Measurements from ENCODE around the gene TRIAP1. TPM values are rescaled to one million over a fixed set of nuclear protein-coding genes. Genes with fewer than 3 reads are reported as not detected.
A peak's percentile ranks its signal among the peaks of the same experiment; 100 is the strongest.

TRIAP1 gene
- total RNA-seq, 1 experiment from 2014 or later, result 39.3 TPM

DNA sequence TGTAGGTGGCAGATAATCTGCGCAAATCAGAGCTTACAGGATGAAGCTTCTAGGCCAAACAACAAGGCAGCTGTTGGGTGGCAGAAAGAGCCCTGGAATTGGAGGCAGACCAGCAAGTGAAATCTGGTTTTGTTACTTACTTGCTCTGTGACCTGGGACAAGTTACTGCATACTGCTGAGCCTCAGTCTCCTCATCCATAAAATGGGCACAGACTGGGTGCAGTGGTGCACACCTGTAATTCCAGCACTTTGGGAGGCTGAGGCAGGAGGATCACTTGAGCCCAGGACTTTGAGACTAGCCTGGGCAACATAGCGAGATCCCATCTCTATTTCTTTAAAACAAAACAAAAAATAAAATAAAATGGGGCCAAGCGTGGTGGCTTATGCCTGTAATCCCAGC, 39.6 kb downstream of the TRIAP1 start:
- DNase-seq (ENCODE audit: low read depth, low spot score), result no peak
- in situ Hi-C loops (cut with HindIII; ENCODE audit: low pct_unique_long_range_greater_than_20kb, low sequenced_read_pairs), result no loop called here

DNA sequence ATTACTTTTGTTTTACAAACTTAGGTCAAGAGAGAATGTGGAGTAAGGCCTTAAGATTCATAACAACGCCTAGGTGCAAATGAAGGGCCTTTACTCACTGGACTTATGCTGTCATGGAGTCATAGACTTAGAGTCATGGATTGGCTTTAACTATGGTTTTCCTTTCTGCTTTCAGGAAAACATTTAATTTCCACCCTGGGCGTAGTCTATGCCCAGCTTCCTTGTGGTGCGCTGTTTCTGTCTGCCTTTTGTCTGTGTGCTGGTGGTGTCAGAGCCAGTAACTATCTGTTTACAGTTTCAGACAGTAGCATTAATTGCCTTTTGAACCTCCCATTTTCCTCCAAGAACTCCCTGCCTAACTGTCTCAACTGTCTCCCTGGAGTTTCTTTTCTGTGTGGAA, 40.1 kb downstream of the TRIAP1 start:
- in situ Hi-C loops (cut with HindIII; ENCODE audit: low pct_unique_long_range_greater_than_20kb, low sequenced_read_pairs), result no loop called here
- no peak for DNase-seq (ENCODE audit: low read depth, low spot score)

DNA sequence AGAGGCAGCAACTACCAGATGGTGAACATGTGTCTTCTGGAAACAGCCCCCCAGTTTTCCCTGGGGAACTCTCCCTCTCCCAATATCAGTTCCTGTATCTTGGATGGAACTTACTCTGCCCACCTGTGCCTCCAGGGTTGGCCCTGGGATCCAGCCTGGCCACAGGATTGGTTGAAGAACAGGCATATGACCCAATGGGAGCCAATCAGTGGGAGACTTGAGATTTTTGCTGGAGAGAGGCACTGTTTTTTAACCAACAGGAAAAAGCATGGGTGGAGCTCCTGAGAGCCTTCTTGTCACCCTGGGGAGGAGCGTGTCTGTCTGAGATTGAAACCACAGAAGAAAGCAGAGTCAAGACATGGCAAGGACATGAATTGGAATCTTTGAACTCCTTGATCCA, 41.9 kb downstream of the TRIAP1 start:
- in situ Hi-C loops (cut with HindIII; ENCODE audit: low pct_unique_long_range_greater_than_20kb, low sequenced_read_pairs), result no loop called here
- DNase-seq (ENCODE audit: low read depth, low spot score), result peak; percentile 26

DNA sequence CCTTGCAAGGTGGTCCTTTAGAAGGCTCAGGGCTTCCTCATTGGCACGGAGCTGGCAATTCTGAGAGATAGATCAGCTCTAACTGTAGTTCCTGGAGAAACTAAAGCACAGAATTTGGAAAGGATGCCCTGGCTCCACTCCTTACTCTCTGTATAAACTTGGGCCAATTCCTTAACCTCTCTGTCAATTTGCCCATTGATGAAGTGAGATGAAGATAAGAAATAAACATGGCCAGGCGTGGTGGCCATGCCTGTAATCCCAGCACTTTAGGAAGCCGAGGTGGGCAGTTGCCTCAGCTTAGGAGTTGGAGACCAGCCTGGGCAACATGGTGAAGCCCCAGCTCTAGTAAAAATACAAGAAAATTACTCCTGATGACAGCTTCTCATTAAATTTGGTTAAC, 42.3 kb downstream of the TRIAP1 start:
- in situ Hi-C loops (cut with HindIII; ENCODE audit: low pct_unique_long_range_greater_than_20kb, low sequenced_read_pairs), result no loop called here
- no peak for DNase-seq (ENCODE audit: low read depth, low spot score)

DNA sequence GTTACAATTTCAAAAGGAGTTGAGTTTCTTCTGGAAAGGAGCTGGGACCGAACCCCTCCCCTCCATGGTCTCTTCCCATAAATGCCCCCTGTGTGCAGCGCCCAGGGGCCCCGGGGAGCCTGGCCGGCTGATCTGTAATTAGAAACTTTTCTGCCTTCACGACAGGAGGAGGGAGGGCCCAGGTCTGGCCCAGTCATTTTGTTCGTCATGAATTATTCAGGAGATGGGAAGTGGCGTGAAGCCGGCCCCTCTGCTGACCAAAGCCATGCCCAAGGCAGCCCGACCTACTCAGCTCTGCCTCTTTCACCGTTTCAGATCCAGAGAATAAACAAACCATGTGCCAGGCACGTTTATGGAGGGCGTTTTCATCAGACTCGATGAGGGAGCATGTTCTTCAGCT, 44.0 kb downstream of the TRIAP1 start:
- no peak for DNase-seq (ENCODE audit: low read depth, low spot score)

DNA sequence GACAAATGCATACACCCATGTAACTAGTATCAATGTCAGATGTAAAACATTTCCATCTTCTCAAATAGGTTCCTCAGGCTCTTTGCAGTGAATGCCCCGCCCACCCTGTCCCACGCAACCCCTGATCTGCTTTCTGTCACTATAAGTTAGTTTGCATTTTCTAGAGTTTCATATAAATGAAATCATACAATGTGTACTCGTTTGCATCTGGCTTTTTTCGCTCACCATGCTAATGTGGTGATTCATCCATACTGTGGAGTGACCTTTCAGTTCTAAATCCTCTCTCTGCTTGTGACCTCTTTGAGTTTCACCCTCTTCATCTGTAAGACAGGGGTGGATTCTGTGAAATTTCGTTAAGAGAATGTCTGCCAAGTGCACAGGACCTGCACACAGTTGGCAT, 46.7 kb downstream of the TRIAP1 start:
- DNase-seq (ENCODE audit: low read depth, low spot score), result peak; percentile 29
- in situ Hi-C loops (cut with HindIII; ENCODE audit: low pct_unique_long_range_greater_than_20kb, low sequenced_read_pairs), result no loop called here

More for the DNA sequence above, 44.0 kb downstream of the TRIAP1 start:
- in situ Hi-C loops (cut with HindIII; ENCODE audit: low pct_unique_long_range_greater_than_20kb, low sequenced_read_pairs), result no loop called here

DNA sequence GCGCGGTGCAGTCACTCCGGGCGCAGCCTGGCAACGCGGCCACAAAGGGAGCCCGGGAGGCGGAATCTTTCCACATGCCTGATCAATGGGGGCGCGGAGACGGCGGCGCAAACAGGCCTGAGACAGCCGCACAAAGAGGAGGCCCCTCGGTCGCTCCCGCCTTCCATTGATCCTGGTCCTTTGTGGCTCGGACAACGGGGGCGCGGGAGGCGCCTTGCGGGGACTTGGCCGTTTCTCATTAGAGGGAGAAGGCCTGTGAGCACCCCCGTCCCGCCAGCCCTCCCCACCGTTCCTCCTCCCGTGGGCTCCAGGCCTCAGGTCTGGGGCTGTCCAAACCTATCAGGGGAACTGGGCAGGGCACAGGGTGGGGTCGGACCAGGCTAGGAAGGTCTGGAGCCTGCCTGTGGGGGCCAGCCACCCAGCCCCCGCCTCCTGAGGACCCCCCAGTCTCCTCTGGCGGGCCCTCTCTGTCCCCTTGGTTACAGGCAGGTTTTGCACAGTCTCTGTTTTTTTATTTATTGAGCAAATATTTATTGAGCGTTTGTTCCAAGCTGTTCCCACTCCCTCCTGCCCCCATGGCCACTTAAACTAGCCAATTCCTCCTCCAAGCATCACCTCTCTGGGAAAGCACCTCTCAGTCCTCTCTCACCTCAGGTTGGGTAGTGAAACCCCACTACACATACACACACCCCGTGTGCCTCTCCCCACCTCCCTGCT, 48.2 kb downstream of the TRIAP1 start:
- no peak for DNase-seq (ENCODE audit: low read depth, low spot score)
- in situ Hi-C loops (cut with HindIII; ENCODE audit: low pct_unique_long_range_greater_than_20kb, low sequenced_read_pairs), result no loop called here

DNA sequence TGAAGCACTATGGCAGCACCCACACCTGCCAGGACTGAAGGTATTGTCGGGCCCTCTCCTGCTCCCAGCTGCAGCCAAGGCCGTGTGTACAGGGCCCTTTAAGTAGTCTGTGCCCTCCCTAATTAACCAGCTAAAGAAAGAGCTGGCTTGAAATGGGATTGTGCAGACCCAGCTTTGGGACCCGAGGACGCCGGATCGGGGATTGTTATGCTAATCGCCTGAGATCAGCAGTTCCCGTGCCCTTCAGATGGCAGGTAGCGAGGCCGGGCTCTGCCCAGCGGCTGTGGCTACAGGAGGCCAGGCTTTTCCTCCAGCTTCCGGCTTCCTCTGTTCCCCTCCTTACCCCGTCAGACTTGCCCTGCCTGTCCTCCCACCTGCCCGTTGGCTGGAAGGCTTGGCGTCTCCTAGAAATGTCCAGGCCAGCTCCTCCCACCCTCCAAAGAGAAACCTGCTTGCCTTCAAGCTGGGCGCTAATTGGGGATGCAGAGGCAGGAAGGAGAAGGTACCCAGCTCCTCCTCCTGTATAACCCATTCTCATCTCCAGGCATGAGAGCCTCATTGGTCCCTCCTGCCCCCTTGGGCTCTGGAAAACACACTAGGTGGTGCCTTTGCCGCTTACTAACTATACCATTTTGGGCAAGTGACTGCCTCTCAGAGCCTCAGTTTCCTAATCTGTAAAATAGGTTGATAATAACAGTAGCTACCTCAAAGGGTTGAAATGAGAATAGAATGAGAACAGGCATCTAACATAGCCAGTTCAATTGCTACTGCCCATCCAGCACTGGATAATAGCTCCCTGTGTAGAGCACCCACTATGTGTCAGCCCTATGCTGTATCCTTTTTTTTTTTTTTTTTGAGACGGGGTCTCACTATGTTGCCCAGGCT, 51.5 kb downstream of the TRIAP1 start:
- in situ Hi-C loops (cut with HindIII; ENCODE audit: low pct_unique_long_range_greater_than_20kb, low sequenced_read_pairs), result no loop called here
- DNase-seq (ENCODE audit: low read depth, low spot score), result no peak

Other genes with a start within 250 kb of the TRIAP1 start
- 4,623 and 4,698 TPM in 2 replicates for gene RPLP0, start 245.3 kb downstream of the TRIAP1 start, total RNA-seq (2014; rRNA removed; shearing (Covaris generic))
- 22.0 and 26.1 TPM in 2 replicates for gene PXN, start 180.7 kb downstream of the TRIAP1 start, total RNA-seq (2014; rRNA removed; shearing (Covaris generic))
- under 0.01 TPM in 2 replicates for gene RNU4-2, start 154.5 kb downstream of the TRIAP1 start, total RNA-seq (2014; rRNA removed; shearing (Covaris generic))
- gene RNU4-1, start 153.1 kb downstream of the TRIAP1 start, total RNA-seq (2014; rRNA removed; shearing (Covaris generic)), result not detected in 2 replicates
- gene SIRT4, start 144.1 kb downstream of the TRIAP1 start, total RNA-seq (2014; rRNA removed; shearing (Covaris generic)), result 1.9 and 2.8 TPM in 2 replicates
- not detected in 2 replicates for gene PLA2G1B, start 118.6 kb downstream of the TRIAP1 start, total RNA-seq (2014; rRNA removed; shearing (Covaris generic))
- gene MSI1, start 77.2 kb downstream of the TRIAP1 start, total RNA-seq (2014; rRNA removed; shearing (Covaris generic)), result 0.85 and 1.3 TPM in 2 replicates
- 1,050 and 1,113 TPM in 2 replicates for gene COX6A1, start 8.3 kb downstream of the TRIAP1 start, total RNA-seq (2014; rRNA removed; shearing (Covaris generic))
- 33.9 and 37.0 TPM in 2 replicates for gene GATC, start 60 bp upstream of the TRIAP1 start, total RNA-seq (2014; rRNA removed; shearing (Covaris generic))
- 179 and 229 TPM in 2 replicates for gene SRSF9, start 23.4 kb upstream of the TRIAP1 start, total RNA-seq (2014; rRNA removed; shearing (Covaris generic))
- 447 and 502 TPM in 2 replicates for gene DYNLL1, start 49.7 kb upstream of the TRIAP1 start, total RNA-seq (2014; rRNA removed; shearing (Covaris generic))
- 40.5 and 43.5 TPM in 2 replicates for gene COQ5, start 82.8 kb upstream of the TRIAP1 start, total RNA-seq (2014; rRNA removed; shearing (Covaris generic))
- 42.2 and 51.8 TPM in 2 replicates for gene RNF10, start 88.0 kb upstream of the TRIAP1 start, total RNA-seq (2014; rRNA removed; shearing (Covaris generic))
- 63.4 and 75.6 TPM in 2 replicates for gene POP5, start 135.0 kb upstream of the TRIAP1 start, total RNA-seq (2014; rRNA removed; shearing (Covaris generic))
- 1.2 and 2.8 TPM in 2 replicates for gene CABP1, start 194.2 kb upstream of the TRIAP1 start, total RNA-seq (2014; rRNA removed; shearing (Covaris generic))
- 150 and 156 TPM in 2 replicates for gene MLEC, start 240.8 kb upstream of the TRIAP1 start, total RNA-seq (2014; rRNA removed; shearing (Covaris generic))

Measured in SK-MEL-5 (cell line).